Fibroblast of pulmonary artery (primary cell): ENCODE results near the gene THSD7B.

Experiments used
- DNase-seq: peaks from one replicate; pipeline ENCODE4 v3.0.0-alpha.2; 2010; ENCODE audit warnings: low read depth
- H3K4me3 ChIP-seq: replicated peaks from 2 replicates; pipeline ENCODE4 v1.5.1; 2011; ENCODE audit warnings: low read depth, mild to moderate bottlenecking, control low read depth, low read length, moderate library complexity
- TF ChIP-seq, protein P1 (sequence below): IDR thresholded peaks from 2 replicates; pipeline ENCODE4 v1.5.1; 2011; ENCODE audit warnings: mild to moderate bottlenecking, control low read depth, low read length, inconsistent platforms; ENCODE audit errors: missing control alignments

THSD7B gene

DNA sequence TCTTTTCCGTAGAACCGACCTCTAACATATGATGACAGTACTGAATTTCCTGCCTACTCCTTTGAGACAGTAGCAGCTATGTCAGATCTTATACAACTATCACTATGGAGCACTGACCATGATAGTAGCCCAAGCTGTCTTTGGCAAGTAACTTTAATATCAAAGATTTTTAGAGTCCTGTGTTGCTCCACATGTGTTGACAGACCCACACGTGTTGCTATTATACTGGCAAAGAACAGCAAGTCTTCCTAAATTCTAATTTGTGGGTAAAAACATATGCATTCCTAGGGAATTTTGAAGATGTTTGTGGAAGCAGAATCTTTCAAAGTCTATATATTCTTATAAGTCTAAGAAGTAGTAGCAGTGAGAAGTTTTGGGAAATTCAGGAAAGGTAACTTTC is 953.4 kb downstream of the THSD7B start:
- TF ChIP-seq, protein P1, sequence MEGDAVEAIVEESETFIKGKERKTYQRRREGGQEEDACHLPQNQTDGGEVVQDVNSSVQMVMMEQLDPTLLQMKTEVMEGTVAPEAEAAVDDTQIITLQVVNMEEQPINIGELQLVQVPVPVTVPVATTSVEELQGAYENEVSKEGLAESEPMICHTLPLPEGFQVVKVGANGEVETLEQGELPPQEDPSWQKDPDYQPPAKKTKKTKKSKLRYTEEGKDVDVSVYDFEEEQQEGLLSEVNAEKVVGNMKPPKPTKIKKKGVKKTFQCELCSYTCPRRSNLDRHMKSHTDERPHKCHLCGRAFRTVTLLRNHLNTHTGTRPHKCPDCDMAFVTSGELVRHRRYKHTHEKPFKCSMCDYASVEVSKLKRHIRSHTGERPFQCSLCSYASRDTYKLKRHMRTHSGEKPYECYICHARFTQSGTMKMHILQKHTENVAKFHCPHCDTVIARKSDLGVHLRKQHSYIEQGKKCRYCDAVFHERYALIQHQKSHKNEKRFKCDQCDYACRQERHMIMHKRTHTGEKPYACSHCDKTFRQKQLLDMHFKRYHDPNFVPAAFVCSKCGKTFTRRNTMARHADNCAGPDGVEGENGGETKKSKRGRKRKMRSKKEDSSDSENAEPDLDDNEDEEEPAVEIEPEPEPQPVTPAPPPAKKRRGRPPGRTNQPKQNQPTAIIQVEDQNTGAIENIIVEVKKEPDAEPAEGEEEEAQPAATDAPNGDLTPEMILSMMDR: no peak
- no peak overlapping the region for H3K4me3 ChIP-seq
- no peak for DNase-seq

DNA sequence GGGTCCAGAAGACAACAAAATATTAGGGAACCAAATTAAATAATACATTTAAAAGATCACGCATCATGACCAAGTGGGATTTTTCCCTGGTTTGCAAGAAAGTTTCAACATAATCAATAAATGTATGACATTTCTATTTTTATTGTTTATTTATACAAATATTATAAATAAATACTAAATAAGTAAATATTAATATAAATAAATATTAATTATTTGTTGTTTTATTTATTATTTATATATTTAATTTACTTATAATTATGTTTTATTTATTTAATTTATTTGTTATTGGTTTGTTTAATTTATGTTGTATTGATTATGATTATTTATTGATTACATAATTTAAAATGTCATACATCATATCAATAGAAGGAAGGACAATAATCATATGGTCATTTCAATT is 956.4 kb downstream of the THSD7B start:
- no peak for DNase-seq
- H3K4me3 ChIP-seq: no peak overlapping the region
- TF ChIP-seq, protein P1: no peak

- DNase-seq: no peak
- no peak overlapping the region for H3K4me3 ChIP-seq
- TF ChIP-seq, protein P1: no peak
These were observed 959.6 kb downstream of the THSD7B start for GRCh38 chr2:137724912-137725311.
